Non-pigmented ciliary epithelial cell (primary cell): ENCODE data around the gene TMEM208.
A peak's percentile ranks its signal among the peaks of the same experiment; 100 is the strongest.

ENCODE experiments used
- DNase-seq: peaks from one replicate; pipeline ENCODE4 v3.0.0-alpha.2; 2010; ENCODE audit warnings: low read depth

The TMEM208 gene

DNA sequence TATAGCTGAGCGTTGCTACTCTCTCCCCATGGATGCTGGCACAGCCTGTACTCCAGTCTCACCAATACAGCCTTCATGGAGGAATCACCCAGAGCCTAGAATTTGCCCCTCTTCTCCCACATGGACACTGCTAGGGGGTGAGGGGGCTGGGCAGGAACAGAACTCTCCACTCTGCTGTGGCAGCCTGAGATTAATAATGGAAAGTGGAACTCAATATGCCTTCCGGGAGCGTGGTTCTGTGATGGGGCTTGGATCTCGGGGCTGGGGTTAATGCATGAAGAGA, 23.1 kb downstream of the TMEM208 start:
- DNase-seq: no peak

DNA sequence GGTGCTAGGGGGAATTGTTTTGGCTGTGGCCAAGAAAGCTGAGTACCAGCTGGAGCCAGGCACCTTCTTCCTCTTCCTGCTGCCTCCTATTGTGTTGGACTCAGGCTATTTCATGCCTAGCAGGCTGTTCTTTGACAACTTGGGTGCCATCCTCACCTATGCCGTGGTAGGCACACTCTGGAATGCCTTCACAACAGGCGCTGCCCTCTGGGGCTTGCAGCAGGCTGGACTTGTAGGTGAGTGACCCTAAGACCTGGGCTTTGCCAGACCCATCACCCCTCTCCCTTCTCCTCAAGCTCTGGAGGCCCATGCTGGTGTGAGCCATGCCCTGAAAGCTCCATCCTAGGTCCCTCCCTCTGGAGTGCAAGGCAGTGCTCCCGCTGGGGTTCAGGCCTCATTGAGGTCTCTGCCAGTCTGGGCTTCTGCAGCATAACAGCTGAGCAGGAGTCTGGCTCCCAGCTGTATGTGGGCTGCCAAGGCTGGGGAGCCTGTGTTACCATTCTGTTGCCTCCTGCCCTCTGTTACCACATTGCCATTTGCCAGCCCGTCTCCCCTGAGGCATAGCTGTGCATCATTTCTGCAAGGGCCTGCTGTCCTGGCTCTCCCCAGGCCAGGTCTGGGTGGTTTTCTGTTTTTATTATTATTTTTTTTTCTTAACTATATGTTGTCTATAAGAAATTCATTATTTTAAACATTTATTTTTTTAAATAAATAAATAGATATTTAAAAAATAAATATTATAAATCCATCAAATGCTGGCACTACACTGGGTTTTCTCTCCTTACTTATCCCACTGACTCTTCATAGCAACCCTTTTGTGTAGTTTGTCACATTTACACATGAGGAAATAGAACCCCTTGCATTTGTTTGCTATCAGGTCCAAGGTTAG, 25.9 kb downstream of the TMEM208 start:
- DNase-seq: no peak

DNA sequence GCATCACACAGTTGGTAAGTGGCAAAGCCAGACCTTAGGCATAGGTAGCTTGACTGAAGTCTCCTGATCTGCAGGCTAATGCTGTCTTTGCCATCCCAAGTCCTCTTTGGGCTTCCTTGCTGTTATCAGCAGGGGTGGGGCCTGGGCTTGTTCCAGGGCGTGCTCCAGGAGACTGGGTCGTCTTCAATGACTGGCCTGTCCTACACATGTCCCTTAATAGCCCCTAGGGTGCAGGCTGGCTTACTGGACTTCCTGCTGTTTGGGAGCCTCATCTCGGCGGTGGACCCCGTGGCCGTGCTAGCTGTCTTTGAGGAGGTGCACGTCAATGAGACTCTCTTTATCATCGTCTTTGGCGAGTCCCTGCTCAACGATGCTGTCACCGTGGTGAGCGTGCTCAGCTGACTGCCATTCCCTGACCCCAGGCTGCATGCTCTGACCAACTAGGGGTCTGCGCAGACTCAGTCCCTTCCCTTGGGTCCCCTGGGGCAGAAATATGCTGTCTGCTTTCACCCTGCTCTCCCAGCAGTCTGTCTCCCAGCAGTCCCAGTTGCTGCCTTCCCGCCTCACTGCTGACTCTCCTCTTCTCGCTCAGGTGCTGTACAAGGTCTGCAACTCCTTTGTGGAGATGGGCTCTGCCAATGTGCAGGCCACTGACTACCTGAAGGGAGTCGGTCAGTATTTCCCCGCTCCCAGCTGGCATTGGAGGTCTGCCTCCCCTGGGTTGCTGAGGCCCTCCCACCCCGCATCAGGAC, 28.0 kb downstream of the TMEM208 start:
- DNase-seq: no peak

DNA sequence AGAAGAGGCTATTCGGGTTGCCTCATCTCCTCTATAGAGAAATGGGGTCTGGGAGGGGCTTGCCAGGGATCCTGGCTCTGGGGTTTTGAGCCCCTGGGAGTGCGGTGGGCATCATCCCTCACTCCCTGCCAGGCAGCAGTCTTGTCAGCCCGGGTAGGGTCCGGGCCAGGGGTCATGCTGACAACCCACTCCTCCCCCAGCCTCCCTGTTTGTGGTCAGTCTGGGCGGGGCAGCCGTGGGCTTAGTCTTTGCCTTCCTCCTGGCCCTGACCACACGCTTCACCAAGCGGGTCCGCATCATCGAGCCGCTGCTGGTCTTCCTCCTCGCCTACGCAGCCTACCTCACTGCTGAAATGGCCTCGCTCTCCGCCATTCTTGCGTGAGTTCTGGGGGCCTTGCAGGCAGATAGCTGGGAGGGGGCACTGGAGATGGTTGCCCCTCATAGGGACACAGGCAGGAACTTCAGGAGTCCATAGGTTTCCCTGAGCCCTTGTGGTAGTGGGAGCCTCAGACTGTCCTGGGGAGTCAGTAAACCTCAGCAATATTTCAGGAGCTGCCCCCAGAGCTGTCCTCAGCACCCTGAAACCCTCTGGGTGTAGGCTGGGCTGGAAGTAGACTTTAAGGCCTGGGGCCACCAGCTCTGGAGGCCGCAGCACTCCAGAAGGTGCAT, 28.8 kb downstream of the TMEM208 start:
- DNase-seq: no peak

DNA sequence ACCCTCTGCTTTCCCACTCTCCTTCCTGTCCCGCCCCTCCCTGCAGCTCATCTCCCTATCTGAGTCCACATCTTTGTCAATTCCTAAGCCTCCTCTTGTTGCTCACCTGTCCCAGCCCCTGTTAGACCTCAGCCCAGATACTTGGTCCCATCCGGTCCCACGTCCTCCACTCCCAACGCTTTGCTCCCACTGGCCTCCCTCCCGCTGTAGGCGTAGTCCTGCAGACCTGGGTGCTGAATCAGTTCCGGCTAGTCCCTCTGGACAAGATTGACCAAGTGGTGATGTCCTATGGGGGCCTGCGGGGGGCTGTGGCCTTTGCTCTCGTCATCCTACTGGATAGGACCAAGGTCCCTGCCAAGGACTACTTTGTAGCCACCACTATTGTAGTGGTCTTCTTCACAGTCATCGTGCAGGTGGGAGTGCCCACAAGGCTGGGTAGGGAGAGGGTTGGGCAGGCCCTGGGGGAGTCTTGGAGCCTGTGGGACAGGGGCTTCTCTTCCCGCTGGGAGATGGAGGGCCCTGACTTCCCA, 29.8 kb downstream of the TMEM208 start:
- DNase-seq: no peak

DNA sequence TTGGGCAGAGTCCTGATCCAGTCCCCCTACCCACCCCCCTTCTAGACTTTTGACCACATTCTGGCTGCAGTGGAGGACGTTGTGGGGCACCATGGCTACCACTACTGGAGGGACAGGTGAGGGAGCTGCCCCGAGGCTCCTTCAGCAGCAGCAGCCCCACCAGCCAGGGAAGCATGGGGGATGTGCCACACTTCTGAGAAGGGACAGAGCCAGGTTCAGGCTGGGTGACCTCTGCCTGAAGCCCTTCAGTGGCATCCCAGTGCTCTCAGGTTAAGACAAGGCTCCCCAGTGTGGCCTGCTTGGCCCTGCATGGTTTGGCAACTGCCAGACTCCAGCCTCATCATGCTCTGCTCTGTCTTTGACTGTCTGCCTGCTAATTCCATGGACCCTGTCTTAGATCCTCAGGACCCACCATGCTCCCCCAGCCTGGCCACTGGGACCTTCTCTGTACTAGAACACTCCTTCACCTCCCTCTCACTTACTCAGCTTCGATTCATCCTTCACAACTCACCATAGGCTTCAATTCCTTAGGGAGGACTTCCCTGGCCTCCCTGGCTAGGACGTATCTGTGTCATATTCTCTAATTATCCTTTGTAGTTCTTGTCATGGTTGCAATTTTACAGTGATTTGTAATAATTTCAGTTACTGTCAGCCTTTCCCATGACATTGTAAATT, 30.7 kb downstream of the TMEM208 start:
- DNase-seq: no peak

DNA sequence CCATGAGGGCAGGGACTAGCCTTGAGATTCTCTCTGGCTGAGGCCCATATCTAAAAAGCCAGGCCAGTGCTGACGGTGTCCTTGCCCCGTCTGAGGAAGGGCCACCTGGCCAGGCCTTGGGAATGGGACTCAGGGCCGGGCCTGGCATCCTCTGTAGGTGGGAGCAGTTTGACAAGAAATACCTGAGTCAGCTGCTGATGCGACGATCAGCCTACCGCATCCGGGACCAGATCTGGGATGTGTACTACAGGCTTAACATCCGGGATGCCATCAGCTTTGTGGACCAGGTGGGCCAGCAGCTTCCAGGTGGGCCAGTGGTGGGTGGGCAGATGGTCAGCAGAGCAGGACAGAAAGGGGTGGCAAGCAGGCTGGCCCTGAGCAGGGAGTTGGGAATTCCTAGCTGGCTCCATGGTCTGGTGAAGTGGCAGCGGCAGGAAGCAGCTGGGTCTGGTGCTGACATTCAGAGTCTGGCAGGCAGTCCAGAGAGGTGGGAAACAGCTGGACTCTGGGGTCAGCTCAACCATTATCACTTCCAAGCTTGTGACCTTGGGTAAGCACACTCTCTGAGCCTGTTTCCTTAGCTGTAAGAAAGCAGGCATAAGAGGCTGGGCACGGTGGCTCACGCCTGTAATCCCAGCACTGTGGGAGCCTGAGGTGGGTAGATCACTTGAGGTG, 31.4 kb downstream of the TMEM208 start:
- DNase-seq: no peak

DNA sequence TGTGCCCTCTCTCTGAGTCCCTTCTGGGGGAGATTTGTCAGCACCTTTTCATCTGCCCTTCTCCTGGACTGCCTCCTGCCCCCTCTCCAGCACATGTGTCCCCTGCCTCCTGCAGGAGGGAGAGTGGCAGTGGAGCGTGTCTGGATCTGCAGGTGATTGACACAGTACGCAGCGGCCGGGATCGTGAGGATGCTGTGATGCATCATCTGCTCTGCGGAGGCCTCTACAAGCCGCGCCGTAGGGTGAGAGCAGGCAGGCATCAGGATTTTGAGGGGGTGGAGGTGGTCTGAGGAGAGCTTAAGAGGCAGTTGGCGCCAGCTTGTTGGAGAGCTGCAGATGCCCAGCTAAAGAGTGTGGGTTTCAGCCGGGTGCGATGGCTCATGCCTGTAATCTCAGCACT, 32.8 kb downstream of the TMEM208 start:
- DNase-seq: no peak

DNA sequence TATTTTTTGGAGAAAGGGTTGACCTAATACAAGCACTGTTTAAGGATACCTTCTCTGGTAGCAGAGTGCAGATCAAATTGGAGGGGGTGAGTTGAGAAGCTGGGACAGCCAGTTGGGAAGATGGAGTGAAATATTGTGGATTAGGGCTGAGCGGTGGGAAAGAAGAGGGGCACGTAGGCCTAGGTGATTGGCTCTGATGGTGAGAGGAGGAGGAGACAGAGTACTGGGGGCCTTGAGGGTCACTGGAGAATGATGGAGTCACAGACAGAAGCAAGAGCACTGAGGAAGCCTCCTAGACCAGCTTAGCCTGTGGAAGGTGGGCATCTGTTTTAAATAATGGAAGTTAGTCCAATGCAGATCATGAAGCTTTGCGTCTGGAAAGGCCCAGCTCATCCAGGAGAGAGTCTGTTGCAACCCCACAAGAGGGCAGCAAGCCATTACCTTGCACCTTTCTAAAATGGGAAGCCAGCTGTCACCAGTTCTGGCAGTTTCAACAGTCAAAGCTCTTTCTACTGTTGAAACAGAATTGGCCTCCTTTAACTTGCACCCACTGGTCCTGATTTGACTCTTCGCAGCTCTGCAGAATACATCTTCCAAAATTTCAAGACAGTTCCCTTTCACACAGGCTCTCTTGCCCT, 33.6 kb downstream of the TMEM208 start:
- DNase-seq: no peak

DNA sequence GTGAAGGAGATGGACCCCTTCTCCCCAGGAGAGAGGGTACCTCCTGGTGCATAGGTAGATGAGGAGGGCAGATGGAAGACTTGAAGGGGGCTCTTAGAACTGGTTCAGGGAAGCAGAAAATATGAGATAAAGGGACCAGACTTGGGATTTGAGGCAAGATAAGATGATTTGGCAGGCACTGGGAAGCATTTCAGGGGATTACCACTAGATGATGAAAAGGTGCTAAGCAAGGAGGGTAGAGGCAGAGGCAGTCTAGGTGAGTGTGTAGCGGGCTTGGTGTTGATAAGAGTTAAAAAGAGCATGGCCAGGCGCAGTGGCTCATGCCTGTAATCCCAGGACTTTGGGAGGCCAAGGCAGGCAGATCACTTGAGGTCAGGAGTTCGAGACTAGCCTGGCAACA, 36.3 kb downstream of the TMEM208 start:
- no peak for DNase-seq

DNA sequence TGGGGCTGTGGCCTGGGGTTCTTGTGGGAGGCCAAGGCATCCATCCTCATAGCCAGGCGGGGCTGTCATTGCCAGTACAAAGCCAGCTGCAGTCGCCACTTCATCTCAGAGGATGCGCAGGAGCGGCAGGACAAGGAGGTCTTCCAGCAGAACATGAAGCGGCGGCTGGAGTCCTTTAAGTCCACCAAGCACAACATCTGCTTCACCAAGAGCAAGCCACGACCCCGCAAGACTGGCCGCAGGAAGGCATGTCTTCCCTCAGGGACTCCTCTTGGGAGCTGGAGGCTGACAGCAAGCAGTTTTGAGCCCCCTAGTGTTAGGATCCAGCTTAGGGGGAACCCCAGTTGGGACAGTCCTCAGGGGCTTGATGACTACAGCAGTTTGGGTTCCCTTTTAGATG, 37.3 kb downstream of the TMEM208 start:
- DNase-seq: no peak

DNA sequence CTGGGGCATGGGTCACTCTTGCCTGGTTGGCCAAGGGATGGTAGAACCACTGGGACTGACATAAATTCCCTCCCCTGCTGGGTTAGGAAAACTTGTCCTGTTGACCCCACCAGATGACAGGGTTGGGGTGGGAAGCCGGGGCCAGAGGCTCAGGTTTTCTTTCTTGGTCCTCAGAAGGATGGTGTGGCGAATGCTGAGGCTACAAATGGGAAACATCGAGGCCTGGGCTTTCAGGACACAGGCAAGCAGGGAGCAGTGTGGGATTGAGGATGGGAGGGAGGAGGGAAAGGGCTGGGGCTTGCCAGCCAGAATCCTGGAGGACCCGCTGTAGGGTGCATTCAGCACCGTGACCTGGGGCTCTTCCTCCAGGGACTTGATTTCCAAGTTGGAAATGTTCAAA, 37.9 kb downstream of the TMEM208 start:
- no peak for DNase-seq

DNA sequence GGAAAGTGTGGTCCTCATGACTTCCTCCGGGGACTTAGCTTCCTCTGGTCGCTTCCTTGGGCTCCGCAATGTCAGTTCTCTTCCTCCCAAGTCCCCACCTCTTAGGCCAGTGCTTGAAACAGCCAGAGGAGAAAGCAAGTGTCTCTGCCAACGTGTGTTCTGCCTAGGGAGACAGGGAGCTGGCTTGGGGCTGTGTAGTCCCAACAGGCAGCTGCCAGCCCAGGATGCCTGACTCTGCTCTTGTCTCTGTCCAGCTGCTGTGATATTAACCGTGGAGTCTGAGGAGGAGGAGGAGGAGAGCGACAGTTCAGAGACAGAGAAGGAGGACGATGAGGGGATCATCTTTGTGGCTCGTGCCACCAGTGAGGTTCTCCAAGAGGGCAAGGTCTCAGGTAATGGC, 38.9 kb downstream of the TMEM208 start:
- DNase-seq: no peak

DNA sequence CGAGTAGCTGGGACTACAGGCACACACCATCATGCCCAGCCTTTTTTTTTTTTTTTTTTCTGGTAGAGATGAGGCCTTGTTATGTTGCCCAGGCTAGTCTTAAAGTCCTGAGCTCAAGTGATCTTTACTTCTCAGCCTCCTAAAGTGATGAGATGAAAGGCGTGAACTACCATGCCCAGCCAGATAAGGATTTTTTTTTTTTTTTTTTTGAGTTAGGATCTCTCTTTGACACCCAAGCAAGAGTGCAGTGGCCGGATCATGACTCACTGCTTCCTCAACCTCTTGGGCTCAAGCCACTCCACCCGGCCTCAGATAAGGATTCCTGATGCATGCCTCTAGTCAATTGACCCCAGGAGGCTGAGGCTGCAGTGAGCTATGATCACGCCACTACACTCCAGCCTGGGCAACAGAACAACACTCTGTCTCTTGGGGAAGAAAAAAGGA, 41.2 kb downstream of the TMEM208 start:
- no peak for DNase-seq

DNA sequence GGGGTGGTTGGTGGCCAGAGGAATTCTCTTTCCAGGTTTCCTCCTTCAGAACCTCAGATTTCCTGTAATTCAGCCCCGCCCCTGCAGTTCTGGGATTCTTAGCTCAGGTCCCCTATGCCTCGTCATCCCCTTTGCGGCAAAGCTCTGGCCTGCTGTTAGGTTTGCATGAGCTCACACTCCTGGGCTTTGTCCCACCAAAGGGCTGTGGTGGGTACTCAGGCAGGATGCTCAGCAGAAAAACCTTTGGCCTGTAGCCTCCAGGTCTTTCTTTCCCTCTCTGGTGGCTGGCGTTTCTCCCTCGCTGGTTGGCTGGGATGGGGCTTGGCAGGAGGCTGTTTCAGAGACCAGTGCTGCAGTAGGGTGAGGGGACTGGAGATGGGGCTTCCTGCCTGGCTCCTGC, 42.8 kb downstream of the TMEM208 start:
- DNase-seq: no peak

DNA sequence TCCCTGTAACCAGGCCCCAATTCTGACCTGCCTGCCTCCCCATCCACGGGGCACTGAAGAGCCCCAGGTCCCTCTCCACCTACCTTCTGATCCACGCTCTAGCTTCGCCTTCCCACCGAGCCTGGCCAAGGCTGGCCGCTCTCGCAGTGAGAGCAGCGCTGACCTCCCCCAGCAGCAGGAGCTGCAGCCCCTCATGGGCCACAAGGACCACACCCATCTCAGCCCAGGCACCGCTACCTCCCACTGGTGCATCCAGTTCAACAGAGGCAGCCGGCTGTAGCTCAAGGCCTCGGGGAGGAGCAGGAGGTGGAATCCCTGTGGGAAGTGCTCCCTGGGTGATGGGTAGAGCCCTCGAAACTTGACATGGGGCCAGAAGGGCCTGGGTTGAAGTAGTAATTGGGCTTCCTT, 44.0 kb downstream of the TMEM208 start:
- no peak for DNase-seq

DNA sequence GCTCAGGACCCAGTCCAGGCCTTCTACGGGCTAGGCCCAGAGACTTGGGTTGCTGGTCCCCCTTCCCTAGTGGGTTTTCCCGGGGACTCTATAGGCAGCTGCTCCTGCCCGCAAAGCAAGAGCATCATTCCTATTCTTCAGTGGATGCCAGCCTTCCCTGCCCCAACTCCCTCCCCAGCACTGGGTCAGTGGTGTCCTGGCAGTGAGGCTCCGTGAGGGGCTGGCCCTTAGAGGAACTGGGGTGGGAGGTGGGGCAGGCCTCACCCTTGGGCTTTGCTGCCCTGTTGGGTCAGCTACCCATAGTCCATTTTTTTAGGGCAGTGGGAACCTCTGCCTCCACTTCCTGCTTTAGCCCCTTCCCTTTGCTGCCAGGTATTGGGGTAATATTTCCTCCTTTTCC, 44.5 kb downstream of the TMEM208 start:
- DNase-seq: no peak

DNA sequence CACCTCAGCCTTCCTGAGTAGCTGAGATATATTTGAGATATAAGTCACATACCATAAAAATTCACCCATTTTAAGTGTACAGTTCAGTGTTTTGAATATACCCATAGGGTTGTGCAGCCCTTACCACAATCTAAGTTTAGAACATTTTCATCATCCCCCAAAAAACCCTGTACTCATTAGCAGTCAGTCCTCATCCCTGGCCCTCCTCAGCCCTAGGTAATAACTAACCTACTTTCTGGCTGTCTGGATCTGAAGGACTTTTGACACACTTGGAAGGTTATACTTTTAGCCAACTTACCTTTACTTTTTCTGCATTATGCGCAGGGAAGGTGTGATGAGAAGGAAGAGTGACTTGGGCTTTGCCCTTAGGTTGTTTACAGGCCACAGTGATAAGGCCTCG, 48.4 kb downstream of the TMEM208 start:
- no peak for DNase-seq

DNA sequence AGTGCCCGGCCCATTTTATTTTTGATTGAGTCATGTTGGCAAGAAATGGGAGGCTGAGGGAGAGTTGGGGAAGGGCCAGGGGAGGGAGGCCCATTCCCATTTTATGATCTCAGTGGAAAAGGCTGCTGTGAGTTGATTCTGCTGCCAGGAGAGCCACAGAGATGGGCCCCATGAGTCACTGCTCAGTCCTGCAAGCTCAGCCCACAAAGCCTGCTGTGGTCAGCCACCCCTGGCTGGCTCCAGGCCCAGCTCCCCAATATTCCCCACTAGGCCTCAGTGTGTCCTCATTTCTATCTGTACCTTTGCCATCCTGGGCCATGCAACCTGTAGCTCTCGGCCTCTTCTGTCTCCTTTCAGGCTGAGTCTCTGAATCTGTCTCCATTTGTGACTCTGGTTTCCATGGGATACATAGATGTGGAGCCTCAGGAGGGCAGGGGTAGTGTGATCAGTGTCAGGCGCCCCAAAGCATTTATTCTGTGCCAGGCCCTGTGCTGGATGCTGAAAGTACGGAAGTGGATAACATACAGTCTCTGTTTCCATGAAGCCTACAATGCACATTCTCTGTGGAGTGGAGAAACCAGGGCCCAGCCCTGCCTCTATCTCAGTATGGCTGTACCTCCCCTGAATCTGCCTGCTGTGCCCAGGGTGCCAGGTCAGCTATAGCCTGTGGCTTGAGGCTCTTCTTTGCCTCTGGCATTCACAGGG, 50.5 kb downstream of the TMEM208 start:
- peak; percentile 97 for DNase-seq

DNA sequence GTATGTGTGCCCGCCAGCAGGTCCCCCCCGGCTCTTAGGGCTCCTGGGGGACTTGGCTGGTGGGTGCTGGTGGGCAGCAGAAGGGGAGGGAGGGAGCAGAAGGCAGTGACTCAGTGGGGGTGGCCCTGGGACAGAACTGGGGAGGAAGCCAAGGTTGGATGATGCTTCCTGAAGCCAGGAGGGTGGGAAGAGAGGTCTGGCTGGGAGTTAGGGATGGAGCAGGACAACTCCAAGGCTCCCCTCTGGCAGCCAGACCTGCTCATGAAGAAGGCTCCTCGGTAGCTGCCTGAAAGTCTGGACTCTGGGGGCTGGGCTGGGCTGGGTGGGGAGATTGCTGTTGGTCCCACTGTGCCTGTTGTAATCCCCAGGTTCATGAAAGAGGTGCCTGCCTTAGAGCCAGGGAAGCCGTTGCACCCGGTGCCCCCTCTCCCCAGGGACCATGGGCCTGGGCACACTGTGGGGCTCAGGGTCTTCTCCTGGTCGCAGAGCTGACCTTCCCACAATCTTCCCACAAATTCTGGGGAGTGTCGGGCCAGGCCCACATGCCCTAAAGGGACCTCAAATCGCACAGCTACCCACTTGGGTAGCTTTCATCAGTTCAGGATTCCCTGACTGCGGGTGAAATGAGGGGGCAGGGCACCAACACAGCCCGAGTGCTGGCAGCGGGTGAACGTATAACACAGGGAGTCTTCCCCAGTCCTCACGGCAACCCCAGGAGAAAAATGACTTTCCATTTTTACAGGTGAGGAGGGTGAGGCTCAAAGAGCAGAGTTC, 51.3 kb downstream of the TMEM208 start:
- DNase-seq: no peak
